Measurements from ENCODE around the gene IFITM2.
"Not testable (repeated sequence)": the region's sequence is repeated elsewhere in the genome, so short reads cannot be mapped to it uniquely, and the experiment has no call there.

DNA sequence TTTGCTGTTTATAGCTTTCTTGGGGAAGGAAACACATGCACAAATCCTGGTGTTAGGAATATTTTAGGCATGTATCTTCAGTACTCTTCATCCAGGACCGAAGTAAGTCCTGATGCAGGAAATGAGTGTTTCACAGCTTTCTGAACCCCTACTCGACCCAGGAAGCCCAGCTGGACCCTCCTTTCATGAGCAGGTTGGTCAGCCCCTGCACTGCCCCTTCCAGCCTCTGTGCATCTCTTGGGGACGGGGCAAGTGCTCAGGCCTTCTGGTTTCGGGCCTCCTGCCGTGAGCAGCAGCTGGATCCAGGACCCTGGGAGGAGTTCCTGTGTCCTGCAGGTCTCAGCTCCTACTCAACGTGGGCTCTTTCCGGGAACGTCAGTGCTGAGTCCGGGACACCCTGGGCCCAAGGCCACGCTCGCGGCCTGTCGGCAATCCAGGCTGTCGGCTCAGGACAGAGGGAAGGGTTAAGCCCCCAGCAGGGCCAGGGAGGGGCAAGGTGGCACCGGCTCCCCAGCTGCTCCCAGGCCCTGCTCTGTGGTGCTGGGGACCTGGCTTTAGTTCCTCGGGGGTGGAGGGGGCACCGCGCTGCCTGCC, 2.5 kb downstream of the IFITM2 start:
- not testable (repeated sequence) for TF ChIP-seq EP300, POLR2A (IDR thresholded peaks at IDR 0.05)
- TF ChIP-seq, protein P1, sequence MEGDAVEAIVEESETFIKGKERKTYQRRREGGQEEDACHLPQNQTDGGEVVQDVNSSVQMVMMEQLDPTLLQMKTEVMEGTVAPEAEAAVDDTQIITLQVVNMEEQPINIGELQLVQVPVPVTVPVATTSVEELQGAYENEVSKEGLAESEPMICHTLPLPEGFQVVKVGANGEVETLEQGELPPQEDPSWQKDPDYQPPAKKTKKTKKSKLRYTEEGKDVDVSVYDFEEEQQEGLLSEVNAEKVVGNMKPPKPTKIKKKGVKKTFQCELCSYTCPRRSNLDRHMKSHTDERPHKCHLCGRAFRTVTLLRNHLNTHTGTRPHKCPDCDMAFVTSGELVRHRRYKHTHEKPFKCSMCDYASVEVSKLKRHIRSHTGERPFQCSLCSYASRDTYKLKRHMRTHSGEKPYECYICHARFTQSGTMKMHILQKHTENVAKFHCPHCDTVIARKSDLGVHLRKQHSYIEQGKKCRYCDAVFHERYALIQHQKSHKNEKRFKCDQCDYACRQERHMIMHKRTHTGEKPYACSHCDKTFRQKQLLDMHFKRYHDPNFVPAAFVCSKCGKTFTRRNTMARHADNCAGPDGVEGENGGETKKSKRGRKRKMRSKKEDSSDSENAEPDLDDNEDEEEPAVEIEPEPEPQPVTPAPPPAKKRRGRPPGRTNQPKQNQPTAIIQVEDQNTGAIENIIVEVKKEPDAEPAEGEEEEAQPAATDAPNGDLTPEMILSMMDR (IDR thresholded peaks at IDR 0.05) = not testable (repeated sequence)
